Hair follicle dermal papilla cell (primary cell): ENCODE measurements around the gene NSUN6. TPM values are rescaled to one million over a fixed set of nuclear protein-coding genes. Genes with fewer than 3 reads are reported as not detected.

Experiments used
- total RNA-seq: library from RNA; depleted of rRNA; stranded (reverse); fragments of >200 nt; gene quantifications from 2 replicates; pipeline ENCODE4 v1.2.3, GENCODE V29; 2012

The NSUN6 gene, protein sequence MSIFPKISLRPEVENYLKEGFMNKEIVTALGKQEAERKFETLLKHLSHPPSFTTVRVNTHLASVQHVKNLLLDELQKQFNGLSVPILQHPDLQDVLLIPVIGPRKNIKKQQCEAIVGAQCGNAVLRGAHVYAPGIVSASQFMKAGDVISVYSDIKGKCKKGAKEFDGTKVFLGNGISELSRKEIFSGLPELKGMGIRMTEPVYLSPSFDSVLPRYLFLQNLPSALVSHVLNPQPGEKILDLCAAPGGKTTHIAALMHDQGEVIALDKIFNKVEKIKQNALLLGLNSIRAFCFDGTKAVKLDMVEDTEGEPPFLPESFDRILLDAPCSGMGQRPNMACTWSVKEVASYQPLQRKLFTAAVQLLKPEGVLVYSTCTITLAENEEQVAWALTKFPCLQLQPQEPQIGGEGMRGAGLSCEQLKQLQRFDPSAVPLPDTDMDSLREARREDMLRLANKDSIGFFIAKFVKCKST
- 5.2 and 6.3 TPM in 2 replicates for total RNA-seq

DNA sequence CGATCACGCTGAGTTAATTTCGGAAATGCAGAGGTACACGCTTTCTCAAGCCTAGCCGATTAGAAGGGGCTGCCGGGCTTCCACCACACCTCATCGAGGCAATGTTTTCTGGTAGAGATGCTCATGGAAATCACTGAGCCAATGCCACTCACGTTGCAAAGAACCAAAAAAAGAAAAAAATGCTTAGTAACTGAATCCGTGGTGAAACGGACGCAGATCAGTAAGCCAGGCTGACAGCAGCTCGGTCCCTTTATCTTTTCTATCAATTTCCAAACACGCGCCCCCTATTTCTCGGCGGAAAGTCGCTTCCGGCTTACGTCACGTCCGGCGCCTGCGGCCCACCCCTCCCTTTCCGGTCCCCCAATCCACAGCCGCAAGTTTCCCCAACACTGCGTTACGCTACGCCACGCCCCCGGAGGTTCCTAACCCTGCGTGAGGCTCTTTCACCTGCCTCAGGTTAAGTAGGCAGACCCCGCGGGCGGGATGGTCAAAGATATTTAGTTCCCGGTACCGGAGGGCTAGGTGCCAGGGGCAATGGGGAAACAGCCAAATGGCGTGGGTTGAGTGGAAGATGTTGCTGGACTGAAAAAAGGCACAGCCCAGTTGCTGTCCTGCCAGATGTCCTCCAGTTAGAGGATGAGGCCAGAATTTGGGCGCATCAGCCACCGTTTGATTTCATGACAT is at the start of gene NSUN6:
Gene NSUN6, minus strand, starts transcription at position 264 of the 684 bp plus-strand sequence. CDS start 384 bp downstream, outside the sequence.

DNA sequence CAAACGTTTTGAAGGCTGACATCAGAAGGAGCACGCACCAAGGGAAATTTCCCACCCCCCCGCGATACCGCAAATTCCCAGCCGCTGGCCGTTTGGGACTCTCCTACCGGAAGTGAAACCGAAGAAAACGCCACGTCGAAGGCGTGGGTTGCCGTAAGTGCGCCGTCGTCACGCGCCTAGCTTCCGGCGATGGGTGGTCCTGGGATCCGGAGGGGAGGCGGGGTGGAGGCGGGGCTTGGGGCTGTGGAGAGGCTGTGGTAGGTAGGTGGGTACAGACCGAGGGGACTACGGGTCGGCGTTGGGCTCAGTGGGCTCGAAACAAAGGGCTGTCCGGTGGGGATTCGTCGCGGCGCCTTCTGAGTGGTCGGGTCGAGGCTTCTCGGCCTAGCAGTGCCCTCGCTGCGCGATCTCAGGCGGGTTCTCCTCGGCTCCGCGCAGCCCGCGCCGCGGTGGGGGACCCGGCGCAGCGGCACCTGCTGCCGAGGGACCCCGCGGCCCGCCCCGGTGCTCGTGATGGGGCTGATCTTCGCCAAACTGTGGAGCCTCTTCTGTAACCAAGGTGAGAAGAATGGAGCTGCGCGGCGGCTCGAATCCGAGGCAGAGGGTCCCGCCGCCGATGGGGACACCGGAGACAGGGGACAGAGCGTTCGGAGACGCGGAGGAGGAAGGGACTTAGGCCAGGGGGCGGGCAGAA is 7.9 kb upstream of the NSUN6 start, which contains the start of gene ARL5B:
Gene ARL5B, plus strand, starts transcription at position 307 of the 694 bp plus-strand sequence. Its CDS starts 207 bp downstream, at position 514.

Other genes with a start within 250 kb of the NSUN6 start
- 11.7 and 16.1 TPM in 2 replicates for gene ARL5B, start 7.8 kb upstream of the NSUN6 start, total RNA-seq